LNCaP clone FGC (cell line): ENCODE data around the gene LENG8.
"Not testable (repeated sequence)": the region's sequence is repeated elsewhere in the genome, so short reads cannot be mapped to it uniquely, and the experiment has no call there.

Experiments used
- DNase-seq: peaks from one replicate; pipeline ENCODE4 v3.0.0-alpha.2; 2011; ENCODE audit warnings: low read depth
- H3K4me3 ChIP-seq: 2 replicates; pipeline ENCODE4 v1.5.1; 2011; ENCODE audit warnings: mild to moderate bottlenecking, low read depth, low read length, control low read depth
- CTCF ChIP-seq: IDR thresholded peaks from 2 replicates; pipeline ENCODE4 v1.5.1; 2012; ENCODE audit warnings: mild to moderate bottlenecking; ENCODE audit not compliant: control insufficient read depth, insufficient read depth; ENCODE audit errors: extremely low read depth

The LENG8 gene

GRCh38 chr19:54484451-54484850 lies 35.5 kb downstream of the LENG8 start:
- no peak for DNase-seq
- TF ChIP-seq CTCF = no peak
- H3K4me3 ChIP-seq = no peak overlapping the region

GRCh38 chr19:54485851-54486250 lies 36.9 kb downstream of the LENG8 start:
- no peak for DNase-seq
- H3K4me3 ChIP-seq = no peak overlapping the region
- TF ChIP-seq CTCF = no peak

GRCh38 chr19:54489341-54489740 lies 40.3 kb downstream of the LENG8 start:
- no peak for TF ChIP-seq CTCF
- H3K4me3 ChIP-seq = no peak overlapping the region
- no peak for DNase-seq

GRCh38 chr19:54489766-54490165 lies 40.8 kb downstream of the LENG8 start:
- no peak for DNase-seq
- no peak for TF ChIP-seq CTCF
- H3K4me3 ChIP-seq = no peak overlapping the region

- H3K4me3 ChIP-seq = no peak overlapping the region
- no peak for DNase-seq
- no peak for TF ChIP-seq CTCF
Measured at GRCh38 chr19:54492568-54492967, 43.6 kb downstream of the LENG8 start.

- not testable (repeated sequence) for H3K4me3 ChIP-seq, DNase-seq
Measured at GRCh38 chr19:54493056-54493455, 44.1 kb downstream of the LENG8 start.

GRCh38 chr19:54493967-54494585 lies 45.1 kb downstream of the LENG8 start:
- no peak for TF ChIP-seq CTCF
- no peak for DNase-seq
- H3K4me3 ChIP-seq = no peak overlapping the region

GRCh38 chr19:54495284-54495683 lies 46.3 kb downstream of the LENG8 start:
- H3K4me3 ChIP-seq, DNase-seq: not testable (repeated sequence)

- not testable (repeated sequence) for DNase-seq, H3K4me3 ChIP-seq
Measured at GRCh38 chr19:54497747-54498450, 48.9 kb downstream of the LENG8 start.

- H3K4me3 ChIP-seq, DNase-seq: not testable (repeated sequence)
Measured at GRCh38 chr19:54498451-54498772, 49.4 kb downstream of the LENG8 start.
